Measurements from ENCODE around the gene TSBP1.

DNA sequence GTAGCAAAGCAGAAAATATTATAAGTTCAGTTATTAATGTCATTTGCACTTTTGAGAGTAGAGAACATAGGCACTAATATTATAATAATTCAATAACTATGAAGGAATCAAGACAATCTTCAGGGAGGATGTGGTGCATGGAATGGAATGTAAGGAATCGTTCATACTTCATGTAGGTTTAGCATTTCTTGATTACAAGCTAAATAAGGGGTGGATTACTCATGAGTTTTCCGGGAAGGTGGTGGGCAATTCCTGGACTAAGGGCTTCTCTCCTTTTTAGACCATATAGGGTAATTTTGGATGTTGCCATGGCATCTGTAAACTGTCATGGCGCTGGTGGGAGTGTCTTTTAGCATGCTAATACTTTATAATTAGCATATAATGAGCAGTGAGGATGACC lies 44.3 kb upstream of the TSBP1 start:
- TF ChIP-seq, protein P1, sequence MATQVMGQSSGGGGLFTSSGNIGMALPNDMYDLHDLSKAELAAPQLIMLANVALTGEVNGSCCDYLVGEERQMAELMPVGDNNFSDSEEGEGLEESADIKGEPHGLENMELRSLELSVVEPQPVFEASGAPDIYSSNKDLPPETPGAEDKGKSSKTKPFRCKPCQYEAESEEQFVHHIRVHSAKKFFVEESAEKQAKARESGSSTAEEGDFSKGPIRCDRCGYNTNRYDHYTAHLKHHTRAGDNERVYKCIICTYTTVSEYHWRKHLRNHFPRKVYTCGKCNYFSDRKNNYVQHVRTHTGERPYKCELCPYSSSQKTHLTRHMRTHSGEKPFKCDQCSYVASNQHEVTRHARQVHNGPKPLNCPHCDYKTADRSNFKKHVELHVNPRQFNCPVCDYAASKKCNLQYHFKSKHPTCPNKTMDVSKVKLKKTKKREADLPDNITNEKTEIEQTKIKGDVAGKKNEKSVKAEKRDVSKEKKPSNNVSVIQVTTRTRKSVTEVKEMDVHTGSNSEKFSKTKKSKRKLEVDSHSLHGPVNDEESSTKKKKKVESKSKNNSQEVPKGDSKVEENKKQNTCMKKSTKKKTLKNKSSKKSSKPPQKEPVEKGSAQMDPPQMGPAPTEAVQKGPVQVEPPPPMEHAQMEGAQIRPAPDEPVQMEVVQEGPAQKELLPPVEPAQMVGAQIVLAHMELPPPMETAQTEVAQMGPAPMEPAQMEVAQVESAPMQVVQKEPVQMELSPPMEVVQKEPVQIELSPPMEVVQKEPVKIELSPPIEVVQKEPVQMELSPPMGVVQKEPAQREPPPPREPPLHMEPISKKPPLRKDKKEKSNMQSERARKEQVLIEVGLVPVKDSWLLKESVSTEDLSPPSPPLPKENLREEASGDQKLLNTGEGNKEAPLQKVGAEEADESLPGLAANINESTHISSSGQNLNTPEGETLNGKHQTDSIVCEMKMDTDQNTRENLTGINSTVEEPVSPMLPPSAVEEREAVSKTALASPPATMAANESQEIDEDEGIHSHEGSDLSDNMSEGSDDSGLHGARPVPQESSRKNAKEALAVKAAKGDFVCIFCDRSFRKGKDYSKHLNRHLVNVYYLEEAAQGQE (IDR thresholded peaks at IDR 0.05; ENCODE audit: insufficient read depth in 1 of 2, low read depth in 2 of 2, low read length in 1 of 2), result no peak
- TF ChIP-seq, protein P2, sequence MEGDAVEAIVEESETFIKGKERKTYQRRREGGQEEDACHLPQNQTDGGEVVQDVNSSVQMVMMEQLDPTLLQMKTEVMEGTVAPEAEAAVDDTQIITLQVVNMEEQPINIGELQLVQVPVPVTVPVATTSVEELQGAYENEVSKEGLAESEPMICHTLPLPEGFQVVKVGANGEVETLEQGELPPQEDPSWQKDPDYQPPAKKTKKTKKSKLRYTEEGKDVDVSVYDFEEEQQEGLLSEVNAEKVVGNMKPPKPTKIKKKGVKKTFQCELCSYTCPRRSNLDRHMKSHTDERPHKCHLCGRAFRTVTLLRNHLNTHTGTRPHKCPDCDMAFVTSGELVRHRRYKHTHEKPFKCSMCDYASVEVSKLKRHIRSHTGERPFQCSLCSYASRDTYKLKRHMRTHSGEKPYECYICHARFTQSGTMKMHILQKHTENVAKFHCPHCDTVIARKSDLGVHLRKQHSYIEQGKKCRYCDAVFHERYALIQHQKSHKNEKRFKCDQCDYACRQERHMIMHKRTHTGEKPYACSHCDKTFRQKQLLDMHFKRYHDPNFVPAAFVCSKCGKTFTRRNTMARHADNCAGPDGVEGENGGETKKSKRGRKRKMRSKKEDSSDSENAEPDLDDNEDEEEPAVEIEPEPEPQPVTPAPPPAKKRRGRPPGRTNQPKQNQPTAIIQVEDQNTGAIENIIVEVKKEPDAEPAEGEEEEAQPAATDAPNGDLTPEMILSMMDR (IDR thresholded peaks at IDR 0.05), result no peak
- no peak for TF ChIP-seq POLR2AphosphoS5 (IDR thresholded peaks at IDR 0.05; ENCODE audit: low read depth, low read length)

All from Panc1 (cell line).